WTC11 (cell line): ENCODE results near the gene SLC45A3.

Experiments used
- CBFB ChIP-seq: sonication (generic); formaldehyde crosslinking; IDR thresholded peaks from 2 replicates; pipeline ENCODE4 v1.8.1; 2022; ENCODE audit warnings: mild to moderate bottlenecking, low read depth, missing genetic modification reagents
- CREM ChIP-seq: sonication (generic); formaldehyde crosslinking; IDR thresholded peaks from 2 replicates; pipeline ENCODE4 v1.8.1; 2022; ENCODE audit warnings: mild to moderate bottlenecking, missing genetic modification reagents, moderate library complexity
- ELF4 ChIP-seq: sonication (generic); formaldehyde crosslinking; IDR thresholded peaks from 2 replicates; pipeline ENCODE4 v1.8.1; 2022; ENCODE audit warnings: low read depth, mild to moderate bottlenecking, moderate library complexity, missing genetic modification reagents
- GTF2I ChIP-seq: fragments of 250-450 bp; sonication (Bioruptor Pico); conservative IDR thresholded peaks from 2 replicates; pipeline ENCODE4 v1.4.0; 2021; ENCODE audit warnings: mild to moderate bottlenecking
- NR2C2 ChIP-seq: sonication (generic); formaldehyde crosslinking; IDR thresholded peaks from 2 replicates; pipeline ENCODE4 v1.8.0; 2022; ENCODE audit warnings: mild to moderate bottlenecking, missing genetic modification reagents
- SMAD3 ChIP-seq: sonication (generic); formaldehyde crosslinking; IDR thresholded peaks from 2 replicates; pipeline ENCODE4 v1.8.0; 2022; ENCODE audit warnings: missing genetic modification reagents, mild to moderate bottlenecking, borderline replicate concordance
- TEAD4 ChIP-seq: sonication (generic); formaldehyde crosslinking; IDR thresholded peaks from 2 replicates; pipeline ENCODE4 v1.8.0; 2022; ENCODE audit warnings: mild to moderate bottlenecking, missing genetic modification reagents
- TF ChIP-seq, protein P1 (sequence below): fragments of 200-600 bp; IDR thresholded peaks from 2 replicates; pipeline ENCODE4 v1.8.0; 2022; ENCODE audit warnings: antibody characterized with exemption
- TF ChIP-seq, protein P2 (sequence below): sonication (generic); formaldehyde crosslinking; IDR thresholded peaks from 2 replicates; pipeline ENCODE4 v1.8.1; 2022; ENCODE audit warnings: mild to moderate bottlenecking, moderate library complexity, missing genetic modification reagents
- TF ChIP-seq, protein P3 (sequence below): sonication (generic); formaldehyde crosslinking; IDR thresholded peaks from 2 replicates; pipeline ENCODE4 v1.8.1; 2023; ENCODE audit warnings: mild to moderate bottlenecking, missing genetic modification reagents
- TF ChIP-seq, protein P4 (sequence below): sonication (generic); formaldehyde crosslinking; IDR thresholded peaks from 2 replicates; pipeline ENCODE4 v1.8.1; 2022; ENCODE audit warnings: low read depth, mild to moderate bottlenecking, moderate library complexity, missing genetic modification reagents, borderline replicate concordance
- TF ChIP-seq, protein P5 (sequence below): sonication (generic); formaldehyde crosslinking; IDR thresholded peaks from 2 replicates; pipeline ENCODE4 v1.8.1; 2023; ENCODE audit warnings: mild to moderate bottlenecking, missing genetic modification reagents, moderate library complexity

DNA sequence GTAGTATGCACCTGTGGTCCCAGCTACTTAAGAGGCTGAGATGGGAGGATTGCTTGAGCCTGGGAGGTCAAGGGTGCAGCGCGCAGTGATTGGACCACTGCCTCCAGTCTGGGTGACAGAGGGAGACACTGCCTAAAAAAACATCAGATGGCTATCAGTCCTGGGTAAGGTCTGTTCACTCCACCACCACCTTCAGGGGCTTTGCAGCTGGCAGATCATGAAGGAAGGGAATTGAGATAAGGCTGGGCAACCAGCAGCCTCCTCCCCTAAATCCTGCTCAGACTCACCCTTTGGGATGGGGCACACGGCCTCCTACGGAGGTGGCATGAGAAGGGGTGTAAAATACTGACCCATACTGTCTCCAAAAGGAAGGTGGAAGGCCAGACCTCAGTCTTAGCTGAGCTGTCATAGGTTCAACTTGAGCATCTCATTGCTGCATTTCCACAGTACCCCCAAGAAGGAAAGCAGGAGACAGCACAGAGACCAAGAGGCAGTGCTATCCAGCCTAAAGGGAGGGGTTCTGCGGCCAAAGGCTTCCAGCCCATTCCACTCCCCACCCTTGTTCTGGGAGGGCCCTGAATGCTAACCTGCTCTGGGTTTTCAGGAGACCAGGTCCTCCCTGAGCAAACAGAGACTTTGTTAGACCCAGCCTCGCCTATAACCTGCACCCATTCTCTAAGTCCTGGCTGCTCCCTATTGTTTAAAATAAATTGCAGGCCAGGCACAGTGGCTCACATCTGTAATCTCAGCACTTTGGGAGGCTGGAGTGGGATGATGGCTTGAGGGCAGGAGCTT lies 13.7 kb downstream of the SLC45A3 start:
- TF ChIP-seq, protein P1, sequence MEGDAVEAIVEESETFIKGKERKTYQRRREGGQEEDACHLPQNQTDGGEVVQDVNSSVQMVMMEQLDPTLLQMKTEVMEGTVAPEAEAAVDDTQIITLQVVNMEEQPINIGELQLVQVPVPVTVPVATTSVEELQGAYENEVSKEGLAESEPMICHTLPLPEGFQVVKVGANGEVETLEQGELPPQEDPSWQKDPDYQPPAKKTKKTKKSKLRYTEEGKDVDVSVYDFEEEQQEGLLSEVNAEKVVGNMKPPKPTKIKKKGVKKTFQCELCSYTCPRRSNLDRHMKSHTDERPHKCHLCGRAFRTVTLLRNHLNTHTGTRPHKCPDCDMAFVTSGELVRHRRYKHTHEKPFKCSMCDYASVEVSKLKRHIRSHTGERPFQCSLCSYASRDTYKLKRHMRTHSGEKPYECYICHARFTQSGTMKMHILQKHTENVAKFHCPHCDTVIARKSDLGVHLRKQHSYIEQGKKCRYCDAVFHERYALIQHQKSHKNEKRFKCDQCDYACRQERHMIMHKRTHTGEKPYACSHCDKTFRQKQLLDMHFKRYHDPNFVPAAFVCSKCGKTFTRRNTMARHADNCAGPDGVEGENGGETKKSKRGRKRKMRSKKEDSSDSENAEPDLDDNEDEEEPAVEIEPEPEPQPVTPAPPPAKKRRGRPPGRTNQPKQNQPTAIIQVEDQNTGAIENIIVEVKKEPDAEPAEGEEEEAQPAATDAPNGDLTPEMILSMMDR: no peak
- TF ChIP-seq CREM (CRISPR knock-in tag) (no peak), ELF4 (CRISPR knock-in tag) (no peak), SMAD3 (no peak), GTF2I (CRISPR knock-in tag) (no peak), NR2C2 (CRISPR knock-in tag) (no peak), CBFB (CRISPR knock-in tag) (no peak), TEAD4 (no peak)
- TF ChIP-seq, protein P2, sequence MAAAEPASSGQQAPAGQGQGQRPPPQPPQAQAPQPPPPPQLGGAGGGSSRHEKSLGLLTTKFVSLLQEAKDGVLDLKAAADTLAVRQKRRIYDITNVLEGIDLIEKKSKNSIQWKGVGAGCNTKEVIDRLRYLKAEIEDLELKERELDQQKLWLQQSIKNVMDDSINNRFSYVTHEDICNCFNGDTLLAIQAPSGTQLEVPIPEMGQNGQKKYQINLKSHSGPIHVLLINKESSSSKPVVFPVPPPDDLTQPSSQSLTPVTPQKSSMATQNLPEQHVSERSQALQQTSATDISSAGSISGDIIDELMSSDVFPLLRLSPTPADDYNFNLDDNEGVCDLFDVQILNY (CRISPR knock-in tag): no peak
- TF ChIP-seq, protein P3, sequence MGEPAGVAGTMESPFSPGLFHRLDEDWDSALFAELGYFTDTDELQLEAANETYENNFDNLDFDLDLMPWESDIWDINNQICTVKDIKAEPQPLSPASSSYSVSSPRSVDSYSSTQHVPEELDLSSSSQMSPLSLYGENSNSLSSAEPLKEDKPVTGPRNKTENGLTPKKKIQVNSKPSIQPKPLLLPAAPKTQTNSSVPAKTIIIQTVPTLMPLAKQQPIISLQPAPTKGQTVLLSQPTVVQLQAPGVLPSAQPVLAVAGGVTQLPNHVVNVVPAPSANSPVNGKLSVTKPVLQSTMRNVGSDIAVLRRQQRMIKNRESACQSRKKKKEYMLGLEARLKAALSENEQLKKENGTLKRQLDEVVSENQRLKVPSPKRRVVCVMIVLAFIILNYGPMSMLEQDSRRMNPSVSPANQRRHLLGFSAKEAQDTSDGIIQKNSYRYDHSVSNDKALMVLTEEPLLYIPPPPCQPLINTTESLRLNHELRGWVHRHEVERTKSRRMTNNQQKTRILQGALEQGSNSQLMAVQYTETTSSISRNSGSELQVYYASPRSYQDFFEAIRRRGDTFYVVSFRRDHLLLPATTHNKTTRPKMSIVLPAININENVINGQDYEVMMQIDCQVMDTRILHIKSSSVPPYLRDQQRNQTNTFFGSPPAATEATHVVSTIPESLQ: no peak
- TF ChIP-seq, protein P4, sequence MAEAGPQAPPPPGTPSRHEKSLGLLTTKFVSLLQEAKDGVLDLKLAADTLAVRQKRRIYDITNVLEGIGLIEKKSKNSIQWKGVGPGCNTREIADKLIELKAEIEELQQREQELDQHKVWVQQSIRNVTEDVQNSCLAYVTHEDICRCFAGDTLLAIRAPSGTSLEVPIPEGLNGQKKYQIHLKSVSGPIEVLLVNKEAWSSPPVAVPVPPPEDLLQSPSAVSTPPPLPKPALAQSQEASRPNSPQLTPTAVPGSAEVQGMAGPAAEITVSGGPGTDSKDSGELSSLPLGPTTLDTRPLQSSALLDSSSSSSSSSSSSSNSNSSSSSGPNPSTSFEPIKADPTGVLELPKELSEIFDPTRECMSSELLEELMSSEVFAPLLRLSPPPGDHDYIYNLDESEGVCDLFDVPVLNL (CRISPR knock-in tag): no peak
- TF ChIP-seq, protein P5, sequence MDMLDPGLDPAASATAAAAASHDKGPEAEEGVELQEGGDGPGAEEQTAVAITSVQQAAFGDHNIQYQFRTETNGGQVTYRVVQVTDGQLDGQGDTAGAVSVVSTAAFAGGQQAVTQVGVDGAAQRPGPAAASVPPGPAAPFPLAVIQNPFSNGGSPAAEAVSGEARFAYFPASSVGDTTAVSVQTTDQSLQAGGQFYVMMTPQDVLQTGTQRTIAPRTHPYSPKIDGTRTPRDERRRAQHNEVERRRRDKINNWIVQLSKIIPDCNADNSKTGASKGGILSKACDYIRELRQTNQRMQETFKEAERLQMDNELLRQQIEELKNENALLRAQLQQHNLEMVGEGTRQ (CRISPR knock-in tag): no peak
